ENCODE results near the gene NAB2.

DNA sequence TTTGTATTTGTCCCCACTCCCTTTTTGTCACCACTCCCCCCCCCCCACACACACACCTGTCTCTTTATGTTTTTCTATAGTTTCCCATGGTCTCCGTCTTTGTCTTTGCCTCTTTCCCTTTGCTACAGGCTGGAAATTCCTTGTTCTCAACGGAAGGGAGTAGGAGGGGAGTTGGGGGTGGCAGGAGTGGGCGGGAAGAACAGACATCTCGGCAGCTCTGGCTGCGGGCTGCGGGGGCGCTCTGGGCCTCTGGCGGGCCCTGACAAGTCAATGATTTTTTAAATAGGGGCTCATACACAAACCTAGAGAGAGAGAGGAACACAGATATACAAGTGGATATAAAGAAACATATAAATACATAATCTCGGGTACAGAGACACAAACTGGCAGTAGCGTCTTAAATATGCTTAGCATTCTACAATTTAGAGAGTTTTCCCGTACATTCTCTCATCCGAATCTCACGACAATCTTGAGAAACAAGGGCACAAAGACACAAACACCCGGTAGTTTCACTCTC, 2.4 kb upstream of the NAB2 start:
- peak; percentile 28 to 54 for TF ChIP-seq CTCF (IDR thresholded peaks at IDR 0.05; ENCODE audit: extremely low read depth in 1 of 2, insufficient read depth in 1 of 2, low read depth in 1 of 2, low read length in 2 of 2)
- no peak for TF ChIP-seq EZH2 (IDR thresholded peaks at IDR 0.05; ENCODE audit: borderline replicate concordance, low read depth, low read length, severe bottlenecking)
- TF ChIP-seq JUN (IDR thresholded peaks at IDR 0.05; ENCODE audit: borderline replicate concordance, insufficient read depth, insufficient read length, low read depth) = no peak
- no peak for TF ChIP-seq POLR2A (IDR thresholded peaks at IDR 0.05; ENCODE audit: low read depth, low read length)
- TF ChIP-seq MYC (IDR thresholded peaks at IDR 0.05; ENCODE audit: low read depth, low read length) = no peak
- no peak for TF ChIP-seq POLR2AphosphoS5 (IDR thresholded peaks at IDR 0.05; ENCODE audit: insufficient read depth, low read depth, low read length)

All from endothelial cell of umbilical vein (primary cell).